Measurements from ENCODE around the gene BAIAP2L1.

GRCh38 chr7:98404840-98405239, 4.0 kb upstream of the BAIAP2L1 start:
- TF ChIP-seq CTCF (IDR thresholded peaks at IDR 0.05; ENCODE audit: low read depth, low read length) (no peak), MYC (IDR thresholded peaks at IDR 0.05; ENCODE audit: low read depth, low read length) (no peak), POLR2A (IDR thresholded peaks at IDR 0.05; ENCODE audit: extremely low read depth, insufficient read length) (no peak)

Measured in NB4 (cell line).